ENCODE results near the gene NRG2.

The NRG2 gene

DNA sequence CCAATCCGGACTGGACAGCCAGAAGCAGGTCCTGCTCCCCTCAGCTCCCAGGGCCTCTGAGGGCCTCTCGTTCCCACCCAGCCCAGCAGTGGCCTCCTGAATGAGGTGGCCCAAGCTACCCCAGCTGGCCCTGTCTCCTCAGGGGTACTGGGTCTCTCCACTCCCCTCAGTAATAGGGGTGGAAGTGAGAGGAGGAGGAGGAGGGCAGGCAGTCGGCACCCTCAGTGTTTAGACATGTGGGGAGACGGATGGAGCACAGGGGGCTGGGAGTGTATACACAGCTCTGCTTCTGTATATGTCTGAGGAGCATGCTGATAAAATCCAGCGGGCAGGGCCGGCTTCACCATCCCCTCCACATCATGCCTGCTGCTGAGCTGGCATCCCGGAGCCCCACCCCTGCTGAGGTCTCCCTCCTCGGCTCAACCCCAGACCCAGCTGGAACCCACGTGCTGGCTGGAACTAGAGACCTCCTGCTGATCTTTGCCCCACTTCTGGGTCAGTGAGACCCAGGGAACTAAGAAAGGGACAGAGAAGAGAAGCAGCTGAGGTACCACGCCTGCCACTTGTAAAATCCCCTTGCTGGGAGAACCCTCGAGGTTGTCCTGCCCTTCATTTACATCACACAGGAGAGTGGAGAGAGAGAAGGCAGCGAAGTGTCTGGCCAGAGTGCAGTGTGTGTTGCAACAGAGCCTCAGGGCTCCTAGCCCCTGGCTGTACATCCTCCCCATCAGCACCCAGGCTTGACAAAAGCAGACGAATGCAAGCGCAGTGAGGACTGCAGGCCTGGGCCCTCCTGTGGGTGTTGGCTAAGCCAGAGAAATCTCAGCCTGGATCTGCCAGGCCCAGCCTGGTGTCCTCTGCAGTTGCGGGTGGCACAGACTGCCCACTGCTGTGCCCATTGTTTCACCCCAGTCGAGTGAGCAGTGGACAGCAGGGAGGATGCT, 170.0 kb downstream of the NRG2 start:
- DNase-seq = no peak

DNA sequence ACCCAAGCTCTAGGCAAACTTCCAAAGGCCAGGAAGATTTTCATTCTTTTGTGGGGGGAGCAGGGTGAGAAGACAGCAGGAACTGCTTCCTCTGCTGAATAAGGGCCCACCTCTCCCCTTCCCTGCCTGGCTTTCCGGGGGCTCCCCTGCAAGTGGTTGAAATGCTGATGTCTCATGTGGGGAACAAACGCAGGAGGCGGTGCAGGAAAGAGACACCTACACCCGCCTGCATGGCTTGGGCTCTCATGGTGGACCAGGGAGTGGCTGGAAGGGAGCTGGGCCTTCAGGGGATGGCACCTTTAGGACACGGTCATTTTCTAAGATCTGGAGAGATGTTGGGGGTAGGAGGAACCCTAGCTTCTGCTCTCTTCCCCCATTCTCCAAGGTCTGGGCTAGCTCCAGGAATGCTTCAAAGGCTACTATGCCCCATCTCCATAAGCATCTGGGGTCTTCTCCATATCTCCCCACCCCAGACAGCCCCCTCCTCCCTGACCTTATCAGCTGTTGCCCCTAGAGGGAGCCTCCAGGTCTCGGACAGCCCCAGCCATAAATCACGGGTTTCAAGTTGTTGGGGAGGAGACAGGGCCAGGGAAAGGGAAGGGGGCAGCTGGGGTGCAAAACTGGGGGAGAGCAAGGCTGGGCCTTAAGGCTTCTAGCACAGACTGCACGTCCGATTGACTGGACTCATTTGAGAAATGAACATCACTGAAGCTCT, 170.9 kb downstream of the NRG2 start:
- no peak for DNase-seq

DNA sequence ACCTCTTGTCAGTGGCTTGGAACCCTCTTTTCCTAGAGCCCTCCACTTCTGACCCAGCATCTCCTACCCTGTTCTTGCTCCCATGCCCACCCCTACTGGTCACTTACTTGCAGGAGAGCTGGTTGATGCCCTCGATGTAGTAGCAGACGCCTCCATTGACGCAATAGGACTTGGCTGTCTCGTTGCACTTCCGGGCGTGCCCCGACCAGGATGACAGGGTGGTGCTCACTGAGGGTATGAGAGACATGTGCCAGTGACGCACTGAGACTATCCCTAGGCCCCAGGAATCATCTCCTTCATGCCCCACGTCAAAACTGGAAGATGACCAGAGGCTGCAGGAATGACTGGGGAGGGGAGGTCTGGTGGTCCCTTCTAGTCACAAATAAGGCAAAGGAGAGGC, 171.5 kb downstream of the NRG2 start:
- no peak for DNase-seq

DNA sequence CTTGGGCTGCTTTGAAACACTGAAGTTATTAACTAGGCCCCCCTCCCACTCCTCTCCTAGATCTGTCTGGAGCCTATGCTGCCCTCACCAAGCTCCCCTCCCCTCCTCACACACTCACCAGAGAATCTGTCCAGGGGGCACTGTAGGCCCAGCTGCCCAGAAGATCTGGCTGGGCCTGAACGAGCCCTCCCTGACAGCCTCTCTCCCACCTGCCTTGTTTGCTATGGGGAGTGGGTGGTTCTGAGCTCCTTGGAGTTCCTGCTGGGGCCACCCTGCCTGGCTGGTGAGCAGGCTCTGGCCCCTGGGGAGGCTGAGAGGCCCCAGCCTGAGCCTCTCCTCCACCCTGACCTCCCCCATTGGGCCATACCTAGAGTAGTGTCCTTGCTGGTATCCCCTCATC, 172.4 kb downstream of the NRG2 start:
- no peak for DNase-seq

DNA sequence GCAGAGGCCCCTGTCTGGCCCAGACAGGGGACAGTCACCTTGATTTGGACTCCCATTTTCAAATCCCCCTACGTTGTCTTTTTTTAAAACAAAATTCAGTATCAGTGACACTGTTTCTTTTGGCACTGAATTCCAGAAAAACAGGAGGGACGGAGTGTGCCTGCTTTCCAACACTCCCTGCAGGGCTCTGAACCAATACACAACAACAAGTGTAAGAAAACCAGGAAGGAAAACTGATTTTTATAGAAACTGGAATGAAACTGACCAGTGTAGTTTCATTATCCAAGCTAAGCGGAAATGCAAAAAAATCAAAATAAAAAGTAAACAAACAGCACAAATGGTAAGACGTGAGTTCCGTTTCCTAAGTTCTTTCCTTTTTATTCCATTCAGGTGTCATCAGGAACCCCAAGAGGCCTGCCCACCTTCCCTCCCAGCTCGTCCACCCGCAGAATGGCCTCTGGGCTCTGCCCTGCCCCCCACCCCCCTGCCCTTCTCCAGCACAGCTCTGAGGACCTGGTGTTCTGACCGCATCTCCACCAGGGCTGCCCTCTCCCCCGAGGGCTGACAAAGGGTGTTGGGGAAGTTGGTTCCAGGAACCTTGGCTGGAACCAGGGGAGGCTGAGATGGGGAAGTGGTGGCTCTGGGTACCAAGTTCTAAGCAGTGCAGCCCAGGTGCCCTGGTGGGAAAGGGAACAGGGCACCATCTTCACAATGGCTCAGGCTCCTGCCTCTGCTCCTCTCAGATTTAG, 173.9 kb downstream of the NRG2 start:
- no peak for DNase-seq

DNA sequence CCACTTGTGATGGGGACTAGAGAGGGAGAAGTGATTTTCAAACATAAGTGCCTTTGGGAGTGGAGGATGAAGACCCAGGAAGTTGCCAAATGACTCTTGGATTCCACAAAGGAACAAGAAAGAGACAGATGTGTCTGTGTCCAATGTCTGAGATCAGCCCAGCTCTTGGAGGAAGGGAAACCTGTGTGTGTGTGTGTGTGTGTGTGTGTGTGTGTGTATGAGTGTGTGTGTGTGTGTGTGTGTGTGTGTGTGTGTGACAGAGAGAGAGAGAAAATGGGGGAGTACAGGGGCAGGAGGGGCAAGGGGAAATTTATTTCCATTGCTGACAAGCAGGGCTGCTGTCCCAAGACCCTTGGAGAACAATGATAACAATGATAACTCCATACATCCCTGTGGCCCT, 175.5 kb downstream of the NRG2 start:
- no peak for DNase-seq

DNA sequence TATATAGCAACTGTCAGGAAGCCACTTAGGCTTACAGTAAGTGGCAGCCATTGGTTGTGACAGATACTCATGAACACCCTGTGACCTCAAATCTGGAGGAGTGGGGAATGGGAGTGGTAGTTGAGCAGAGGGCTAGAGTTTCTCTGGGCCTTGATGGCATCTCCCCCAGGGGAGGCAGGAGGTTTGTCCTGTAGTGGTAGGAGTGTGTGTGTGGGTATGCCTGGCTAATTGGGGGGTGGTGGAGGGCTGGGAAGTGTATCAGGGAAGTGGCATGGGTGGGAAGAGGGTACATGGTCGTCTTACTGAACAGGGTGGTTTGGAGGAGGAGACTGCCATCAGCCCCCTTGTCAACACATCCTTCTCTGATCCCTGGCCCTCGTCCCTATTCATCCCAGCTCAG, 176.0 kb downstream of the NRG2 start:
- no peak for DNase-seq

DNA sequence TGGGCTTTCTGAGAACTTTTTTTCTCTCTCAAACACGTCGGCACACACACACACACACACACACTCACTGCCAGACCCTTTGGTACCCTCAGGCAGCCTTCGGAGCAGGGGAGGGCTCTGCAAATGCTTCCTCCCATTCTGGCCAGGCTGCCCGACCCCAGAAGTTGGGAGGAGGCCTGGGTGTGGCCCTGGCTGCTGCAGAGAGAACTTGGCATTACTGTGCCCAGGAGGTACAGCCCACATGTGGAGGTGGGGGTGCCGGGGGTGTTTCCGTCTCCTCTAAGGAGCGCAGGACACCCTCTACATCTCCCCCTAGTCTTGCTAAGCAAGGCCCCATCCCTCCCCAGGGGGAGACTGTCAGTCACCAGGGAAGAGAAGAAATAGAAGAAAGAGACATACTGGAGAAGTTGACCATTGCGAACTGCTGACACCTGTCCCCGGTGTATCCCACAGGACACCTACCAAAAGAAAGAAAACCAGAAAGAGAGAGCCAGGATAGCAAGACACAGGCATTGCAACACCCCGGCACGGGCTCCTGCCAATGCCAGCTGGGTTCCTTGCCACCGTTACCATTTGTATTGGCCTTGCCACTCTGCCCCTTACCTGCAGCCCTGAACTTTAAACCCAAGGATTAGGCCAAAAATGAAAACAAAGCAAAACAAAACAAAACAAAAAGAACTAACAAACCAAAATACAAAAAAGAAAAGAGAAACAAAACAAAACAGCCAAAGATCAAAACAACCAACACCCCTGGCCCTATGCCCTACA, 178.2 kb downstream of the NRG2 start:
- no peak for DNase-seq

DNA sequence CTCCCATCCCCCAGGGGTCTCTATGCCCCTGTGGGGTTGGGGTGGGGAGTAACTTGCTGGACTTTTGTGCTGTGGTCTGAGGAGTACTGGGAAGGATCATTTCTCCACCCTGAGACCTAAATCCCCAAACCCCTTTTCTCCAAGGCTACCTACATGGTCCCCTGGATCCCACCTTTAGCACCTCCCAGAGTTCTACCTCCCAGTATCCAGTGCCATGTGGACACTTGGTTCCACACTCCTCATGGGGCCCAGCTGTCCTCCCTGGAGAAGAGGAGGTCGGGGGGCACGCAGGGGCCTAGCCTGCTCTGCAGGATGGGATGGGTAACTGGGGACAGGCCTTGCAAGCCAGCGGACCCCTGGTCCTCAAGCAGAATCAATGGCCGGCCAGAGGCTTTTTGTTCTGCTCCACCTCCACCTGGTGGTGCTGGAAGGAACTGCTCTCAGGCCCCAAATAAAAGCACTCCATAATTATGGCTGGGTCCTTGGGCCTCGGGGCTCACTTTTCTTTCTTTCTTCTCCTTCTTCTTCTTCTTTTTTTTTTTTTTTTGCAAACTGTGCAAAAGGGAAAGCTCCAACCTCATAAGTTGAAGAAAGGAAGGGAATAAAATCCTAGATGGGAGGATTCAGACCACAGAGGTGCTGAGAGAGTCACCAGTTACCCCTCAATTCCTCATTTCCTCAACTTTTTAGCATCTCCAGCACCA, 179.1 kb downstream of the NRG2 start:
- peak; percentile 79 for DNase-seq

DNA sequence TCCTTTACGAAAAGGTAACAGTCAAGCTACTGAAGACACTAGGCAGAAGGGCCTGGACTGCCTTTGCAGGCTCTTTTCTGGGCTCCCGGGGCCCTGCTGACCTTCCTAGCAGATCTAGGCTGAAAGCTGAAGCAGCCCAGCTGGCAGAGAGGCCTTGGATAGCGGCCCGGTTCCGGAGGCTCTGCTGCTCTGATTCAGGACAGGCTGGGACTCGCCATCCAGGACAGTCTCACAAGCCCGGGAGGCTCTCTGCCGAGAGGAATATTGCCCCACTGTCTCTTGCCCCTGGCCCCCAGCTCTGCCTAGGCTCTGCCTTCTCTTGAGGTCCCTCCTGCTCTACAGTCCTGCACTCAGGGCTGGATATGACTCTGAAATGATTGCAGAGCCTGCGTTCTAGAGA, 179.7 kb downstream of the NRG2 start:
- DNase-seq = no peak

DNA sequence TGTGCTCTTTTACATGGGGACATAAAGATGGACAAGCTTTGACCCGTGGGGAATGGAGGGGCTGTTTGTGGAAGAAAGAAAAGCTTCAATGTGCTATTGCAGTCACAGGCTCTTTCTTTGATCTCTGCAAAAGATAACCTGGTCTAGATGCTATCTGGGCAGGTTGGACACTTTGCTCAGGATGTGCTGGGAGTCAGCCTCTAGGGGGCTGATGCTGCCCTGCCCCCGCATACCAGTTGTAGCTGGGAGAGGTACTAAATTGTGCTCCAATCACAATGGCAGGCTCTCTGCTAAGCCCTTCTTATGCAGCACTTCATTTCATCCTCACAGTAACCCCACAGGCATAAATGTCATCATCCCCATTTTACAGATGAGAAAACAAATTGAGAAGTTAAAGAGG, 180.3 kb downstream of the NRG2 start:
- DNase-seq = no peak

DNA sequence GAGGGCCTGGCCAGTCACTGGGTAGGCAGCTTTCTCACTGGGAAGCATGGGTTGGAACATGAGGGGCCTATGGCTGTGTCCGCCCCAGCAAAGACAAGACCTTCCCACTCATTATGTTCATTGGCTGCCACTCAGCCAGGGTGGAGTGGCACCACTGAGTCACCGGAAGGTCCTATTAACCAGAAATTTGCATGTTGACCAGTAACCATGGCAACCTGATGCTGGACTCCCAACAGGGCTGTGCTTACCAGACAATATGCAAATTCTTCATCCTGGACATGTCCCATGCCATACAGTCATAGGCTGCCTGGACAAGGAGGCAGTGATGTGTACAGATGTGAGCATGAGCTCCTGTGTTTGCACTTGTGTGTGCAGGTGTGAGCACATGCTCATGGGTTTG, 180.8 kb downstream of the NRG2 start:
- DNase-seq = peak; percentile 58

DNA sequence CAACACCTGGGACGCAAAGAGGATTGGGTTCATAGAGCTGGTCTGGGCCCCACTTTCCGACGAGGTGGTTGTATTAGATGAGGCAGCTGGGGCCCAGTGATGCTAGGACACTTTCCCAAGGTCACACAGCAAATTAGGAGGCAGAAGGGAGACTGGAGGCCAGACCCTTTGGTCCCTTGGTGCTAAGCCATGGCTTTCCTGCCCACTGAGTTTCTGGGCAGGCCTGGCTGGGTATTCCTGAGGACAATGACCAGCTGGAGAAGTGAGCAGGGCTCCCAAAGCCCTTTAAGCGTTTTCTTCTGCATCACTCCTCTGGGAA, 181.3 kb downstream of the NRG2 start:
- no peak for DNase-seq

DNA sequence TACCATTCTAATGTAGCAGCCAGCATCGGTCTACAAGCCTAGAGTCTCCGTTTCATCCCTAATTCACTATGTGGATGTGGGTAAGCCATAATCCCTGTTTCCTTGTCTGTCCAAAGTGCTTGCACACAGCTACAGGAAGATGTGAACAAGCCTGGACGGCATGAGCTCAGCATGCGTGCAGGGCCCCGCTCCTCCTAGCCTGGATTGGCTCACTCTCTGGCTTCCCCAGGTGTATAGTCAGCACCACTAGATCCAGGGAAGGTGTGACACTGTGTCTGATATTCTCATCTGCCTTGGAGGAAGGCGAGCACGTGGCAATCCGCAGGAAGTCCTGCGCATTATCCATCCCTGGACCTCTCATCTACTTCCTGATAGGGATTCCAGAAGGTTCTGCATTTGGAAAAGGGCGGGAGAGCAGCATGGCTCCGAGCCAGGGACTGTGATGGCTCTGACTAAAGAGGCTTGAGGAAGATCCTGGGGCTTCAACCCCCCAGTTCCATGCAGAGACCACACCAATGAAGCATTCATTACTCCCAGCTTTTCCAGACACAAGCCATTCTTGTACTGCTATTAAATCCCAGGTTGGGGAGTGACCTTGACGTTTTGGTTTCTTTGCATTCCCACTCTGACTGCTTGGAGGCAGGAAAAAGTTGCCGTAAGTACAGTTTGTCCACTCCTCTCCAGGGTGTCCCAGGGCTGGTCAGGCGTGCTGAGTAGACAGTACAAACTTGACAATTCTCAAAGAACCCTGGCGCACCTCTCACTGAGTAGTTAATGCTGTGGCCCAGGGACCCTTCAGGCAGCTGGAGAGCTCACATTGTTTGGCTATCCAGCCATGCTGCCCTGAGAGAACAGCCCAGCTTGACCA, 181.8 kb downstream of the NRG2 start:
- DNase-seq = no peak

DNA sequence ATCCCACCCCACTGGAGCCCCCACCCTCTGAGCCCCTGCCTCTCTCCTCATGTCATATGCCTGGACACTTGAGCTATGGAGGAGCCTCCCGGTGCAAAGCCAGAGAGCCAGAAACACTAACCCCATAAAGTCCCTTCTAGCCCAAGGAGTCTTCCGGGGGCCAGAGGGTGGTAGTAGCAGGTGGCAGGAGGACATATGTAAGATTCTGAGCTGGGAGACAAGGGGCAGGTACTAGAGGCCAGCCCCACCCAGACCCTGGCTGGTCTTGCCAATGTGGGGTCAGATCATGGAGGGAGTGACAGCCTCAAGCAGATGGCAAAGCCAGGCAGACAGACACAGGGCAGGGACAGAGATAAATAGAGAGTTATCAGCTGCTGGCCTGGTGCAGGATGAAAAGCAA, 184.1 kb downstream of the NRG2 start:
- no peak for DNase-seq

DNA sequence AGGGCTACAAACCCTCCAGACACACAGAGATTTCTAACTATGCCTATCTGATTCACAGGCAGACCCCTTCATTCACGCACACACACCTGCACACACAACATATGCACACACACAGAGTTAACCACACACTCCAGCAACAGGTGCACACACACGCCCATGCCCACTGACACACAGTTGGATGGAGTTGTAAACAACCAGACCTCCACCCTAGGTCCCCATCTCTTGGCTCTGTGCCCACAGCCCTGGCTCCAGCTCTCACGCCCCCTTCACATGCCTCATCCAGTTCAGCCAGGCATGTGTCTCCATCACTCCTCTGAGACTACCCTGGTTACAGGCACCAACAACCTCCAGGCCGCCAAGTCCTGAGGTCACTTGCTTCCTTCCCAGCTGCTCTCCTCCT, 186.4 kb downstream of the NRG2 start:
- DNase-seq = peak; percentile 22

DNA sequence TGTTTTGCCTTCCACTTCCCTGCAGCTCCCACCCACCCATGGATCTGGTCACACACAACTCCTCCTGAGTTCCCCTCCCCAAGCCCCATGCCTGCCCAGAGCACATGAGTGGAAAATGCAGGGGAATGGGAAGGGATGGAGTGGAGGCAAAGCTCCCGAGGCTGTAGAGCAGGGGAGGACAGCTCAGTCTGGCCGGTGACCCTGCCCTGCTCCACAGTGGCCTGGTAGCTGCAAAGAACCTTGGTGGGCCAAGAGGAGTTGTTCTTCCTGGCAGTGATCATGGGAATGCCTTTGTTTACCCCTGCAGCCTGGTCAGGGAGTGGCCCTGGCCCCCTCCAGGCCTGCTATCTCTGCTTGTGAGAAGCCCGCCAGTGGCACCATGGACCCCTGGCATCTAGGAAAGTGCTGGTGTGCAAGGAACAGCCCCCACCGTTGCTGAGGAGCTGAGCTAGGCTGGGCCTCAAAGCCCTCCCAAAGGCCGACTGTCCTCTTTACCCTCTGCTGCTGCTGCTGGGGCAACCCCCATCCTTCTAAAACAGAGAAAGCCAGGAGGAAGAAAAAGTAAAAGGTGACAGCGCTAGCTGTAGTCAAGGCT, 187.1 kb downstream of the NRG2 start:
- no peak for DNase-seq

DNA sequence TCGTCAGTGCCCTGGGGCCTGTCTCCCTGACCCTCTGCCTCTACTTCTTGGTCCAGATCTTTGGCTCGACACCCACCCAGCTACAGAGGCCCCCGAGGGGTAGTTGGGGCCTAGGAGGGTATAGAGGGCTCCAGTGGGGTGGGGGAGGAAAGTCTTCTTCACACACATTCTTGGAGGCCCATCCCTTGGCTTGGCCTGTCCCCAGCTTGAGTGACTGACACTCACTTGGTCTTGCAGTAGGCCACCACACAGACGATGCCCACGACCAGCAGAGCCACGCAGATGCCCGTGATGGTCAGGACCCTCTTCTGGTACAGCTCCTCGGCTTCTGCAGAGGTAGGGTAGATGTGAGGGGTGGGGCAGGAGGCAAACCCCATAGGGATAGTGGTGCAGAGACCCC, 187.6 kb downstream of the NRG2 start:
- no peak for DNase-seq

DNA sequence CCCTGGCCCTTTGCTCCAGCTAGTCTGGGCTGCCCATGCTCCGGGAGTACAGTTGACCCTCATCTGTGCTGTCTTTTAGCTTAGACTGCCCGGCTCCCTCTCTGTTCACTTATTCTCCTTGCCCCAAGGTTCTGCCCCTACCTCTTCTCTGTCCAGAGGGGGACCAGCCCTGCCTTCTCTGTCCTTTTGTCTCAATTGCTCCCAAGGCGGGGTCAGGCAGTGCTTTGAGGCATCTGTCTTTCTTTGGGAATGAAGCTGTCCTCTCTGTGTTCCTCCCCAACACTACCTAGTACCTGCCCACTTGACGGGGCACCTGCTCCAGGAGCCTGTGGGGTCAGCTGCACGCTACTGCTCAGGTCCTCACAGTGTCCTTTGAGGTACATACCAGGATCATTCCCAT, 188.1 kb downstream of the NRG2 start:
- no peak for DNase-seq

DNA sequence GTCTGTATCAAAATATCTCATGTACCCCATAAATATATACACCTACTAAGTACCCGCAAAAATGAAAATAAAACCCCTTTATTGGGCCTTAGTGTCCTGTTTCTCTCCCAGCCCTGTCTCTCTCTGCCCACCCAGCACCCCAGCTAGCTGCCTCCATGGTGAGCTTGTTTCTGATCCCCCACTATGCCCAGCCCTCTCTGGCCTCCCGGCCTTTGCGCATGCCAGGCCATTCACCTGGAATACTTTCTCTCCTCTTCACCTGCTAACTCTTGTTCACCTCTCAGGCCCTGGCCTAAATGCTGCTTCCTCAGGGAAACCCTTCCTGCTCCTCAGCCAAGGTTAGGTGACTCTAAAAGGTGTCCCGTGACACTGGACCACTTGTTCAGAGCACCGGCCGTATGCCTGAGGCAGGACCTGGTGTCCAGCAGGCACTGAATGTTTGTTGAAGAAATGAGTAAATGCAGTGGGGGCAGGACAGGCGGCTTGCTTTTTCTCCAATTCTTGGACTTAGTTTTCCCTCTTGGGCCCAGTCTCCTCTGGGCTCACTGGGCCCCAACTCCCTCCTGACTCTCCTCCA, 189.0 kb downstream of the NRG2 start:
- DNase-seq = no peak

DNA sequence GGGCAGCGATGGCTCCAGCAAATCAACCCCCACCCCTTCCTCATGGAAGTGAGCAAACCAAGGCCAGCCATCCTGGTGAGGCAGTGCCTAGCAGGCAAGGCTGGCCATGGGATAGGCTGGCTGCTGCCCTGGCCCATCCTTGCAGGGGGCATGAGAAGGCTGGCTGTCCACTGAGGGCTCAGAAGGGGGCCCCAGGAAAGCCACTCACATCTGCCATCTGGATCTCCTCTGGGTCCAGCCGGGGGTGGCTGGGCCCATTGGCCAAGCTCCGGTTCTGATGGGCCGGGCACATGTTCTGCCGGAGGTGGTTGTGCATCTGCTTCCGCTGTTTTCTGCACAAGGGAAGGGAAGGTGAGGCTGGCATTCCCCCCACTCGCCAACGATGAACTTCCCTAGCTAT, 190.4 kb downstream of the NRG2 start:
- DNase-seq = no peak
